ENCODE data around the gene BAAT. TPM values are rescaled to one million over a fixed set of nuclear protein-coding genes. Genes with fewer than 3 reads are reported as not detected.

The BAAT gene
- total and polyA plus RNA-seq, 2 of the 4 experiments (the other 2 are of a cell fraction) = not detected

- Histone ChIP-seq H2AFZ (replicated peaks; ENCODE audit: low read length, poor library complexity) (no peak overlapping the region), H3K27ac (ENCODE audit: insufficient read depth, low read length) (no peak overlapping the region), H4K20me1 (ENCODE audit: insufficient read depth, low read length) (no peaks in the 10 kb centered on the region), H2BK120ac (ENCODE audit: low read depth, low read length) (no peak overlapping the region), H2AK5ac (ENCODE audit: low read depth, low read length) (no peak overlapping the region), H3K27me3 (ENCODE audit: control insufficient read depth, insufficient read depth, low read length) (no peaks in the 10 kb centered on the region), H3K56ac (ENCODE audit: extremely low read depth, insufficient read depth, low read length) (no peak overlapping the region), H3K4me3 (ENCODE audit: insufficient read depth, low read depth, low read length) (no peak overlapping the region), H2BK20ac (ENCODE audit: low read depth, low read length) (no peak overlapping the region), H3K14ac (replicated peaks; ENCODE audit: low read depth, low read length) (no peak overlapping the region), H3K9ac (ENCODE audit: low read depth, low read length) (no peak overlapping the region), H3K9me3 (ENCODE audit: control insufficient read depth, insufficient read depth, low read length) (peaks cover 18% of the 10 kb centered on the region), H3K9me1 (ENCODE audit: insufficient read depth, low read length) (no peaks in the 10 kb centered on the region), H4K5ac (ENCODE audit: low read depth, low read length) (no peak overlapping the region), H3K4ac (ENCODE audit: low read depth, low read length) (no peak overlapping the region), H2BK15ac (ENCODE audit: low read depth, low read length) (no peak overlapping the region), H3K23ac (ENCODE audit: low read depth, low read length) (no peak overlapping the region), H2BK5ac (ENCODE audit: low read depth, low read length, poor library complexity, severe bottlenecking) (no peak overlapping the region), H3K4me1 (ENCODE audit: control insufficient read depth, insufficient read depth, low read length) (no peaks in the 10 kb centered on the region), H2AK9ac (replicated peaks; ENCODE audit: low read depth, low read length, poor library complexity) (no peak overlapping the region), H3K4me2 (ENCODE audit: low read depth, low read length) (no peak overlapping the region), H4K8ac (ENCODE audit: low read depth in 2 of 2, low read length in 2 of 2) (no peak overlapping the region), H3K36me3 (ENCODE audit: control insufficient read depth, insufficient read depth, low read length) (no peaks in the 10 kb centered on the region), H3K79me1 (ENCODE audit: low read depth in 1 of 2, low read length in 2 of 2) (no peaks in the 10 kb centered on the region), H3K18ac (ENCODE audit: low read depth, low read length) (no peak overlapping the region), H4K91ac (ENCODE audit: insufficient read depth, low read depth, low read length) (no peak overlapping the region)
- POLR2A ChIA-PET (ENCODE audit: unreplicated experiment) = no interaction called here
- DNase-seq (no peak), ATAC-seq (ENCODE audit: low read depth) (no peak)
- CTCF ChIA-PET = no interaction called here
- no peak for TF ChIP-seq NFE2L2 (IDR thresholded peaks at IDR 0.05; ENCODE audit: low read depth, low read length)
- TF ChIP-seq CHD1 (IDR thresholded peaks at IDR 0.05; ENCODE audit: low read depth, low read length) = no peak
- TF ChIP-seq MXI1 (IDR thresholded peaks at IDR 0.05; ENCODE audit: borderline replicate concordance, low read depth, low read length) = no peak
- no peak for TF ChIP-seq MAFK (IDR thresholded peaks at IDR 0.05; ENCODE audit: low read depth, low read length)
- intact Hi-C loops (cut with micrococcal nuclease) (no loop called here), in situ Hi-C loops (cut with MboI; ENCODE audit: low sequenced_read_pairs) (no loop called here), dilution Hi-C loops (cut with HindIII; ENCODE audit: low sequenced_read_pairs, unreplicated experiment) (no loop called here)
- no TSS peak for BruUV-seq (replicated peaks)
Observed at GRCh38 chr9:101417389-101417788, 32.6 kb upstream of the BAAT start.

All from IMR-90 (cell line).